Stimulated activated effector memory CD8-positive, alpha-beta T cell treated with anti-CD3 and anti-CD28 coated beads, Interleukin-12 subunit alpha, Interleukin-12 subunit beta, amount 100 ng/mL, for 72 hours (primary cell): ENCODE results near the gene WNT11.

Experiments
- ATAC-seq: fragments of 150-1000 bp; cut with Tn5 transposase; 2 replicates; pipeline ENCODE4 v1.10.0; 2021
- DNase-seq, 2 donors: peaks; one replicate each; pipeline ENCODE4 v3.0.0; 2021 to 2022; ENCODE audit warnings: low spot score in 2 of 2
- H3K27ac Mint-ChIP-seq: one replicate; pipeline ENCODE4 v1.8.0; 2022; ENCODE audit warnings: mild to moderate bottlenecking, mixed read lengths
- H3K36me3 Mint-ChIP-seq: one replicate; pipeline ENCODE4 v1.8.0; 2022; ENCODE audit warnings: mild to moderate bottlenecking, mixed read lengths
- H3K4me1 Mint-ChIP-seq: one replicate; pipeline ENCODE4 v1.8.0; 2022; ENCODE audit warnings: mixed read lengths
- H3K4me3 Mint-ChIP-seq: one replicate; pipeline ENCODE4 v1.8.0; 2022; ENCODE audit warnings: mild to moderate bottlenecking, mixed read lengths
- H3K9me3 Mint-ChIP-seq: one replicate; pipeline ENCODE4 v1.8.0; 2022; ENCODE audit warnings: mixed read lengths

The WNT11 gene

DNA sequence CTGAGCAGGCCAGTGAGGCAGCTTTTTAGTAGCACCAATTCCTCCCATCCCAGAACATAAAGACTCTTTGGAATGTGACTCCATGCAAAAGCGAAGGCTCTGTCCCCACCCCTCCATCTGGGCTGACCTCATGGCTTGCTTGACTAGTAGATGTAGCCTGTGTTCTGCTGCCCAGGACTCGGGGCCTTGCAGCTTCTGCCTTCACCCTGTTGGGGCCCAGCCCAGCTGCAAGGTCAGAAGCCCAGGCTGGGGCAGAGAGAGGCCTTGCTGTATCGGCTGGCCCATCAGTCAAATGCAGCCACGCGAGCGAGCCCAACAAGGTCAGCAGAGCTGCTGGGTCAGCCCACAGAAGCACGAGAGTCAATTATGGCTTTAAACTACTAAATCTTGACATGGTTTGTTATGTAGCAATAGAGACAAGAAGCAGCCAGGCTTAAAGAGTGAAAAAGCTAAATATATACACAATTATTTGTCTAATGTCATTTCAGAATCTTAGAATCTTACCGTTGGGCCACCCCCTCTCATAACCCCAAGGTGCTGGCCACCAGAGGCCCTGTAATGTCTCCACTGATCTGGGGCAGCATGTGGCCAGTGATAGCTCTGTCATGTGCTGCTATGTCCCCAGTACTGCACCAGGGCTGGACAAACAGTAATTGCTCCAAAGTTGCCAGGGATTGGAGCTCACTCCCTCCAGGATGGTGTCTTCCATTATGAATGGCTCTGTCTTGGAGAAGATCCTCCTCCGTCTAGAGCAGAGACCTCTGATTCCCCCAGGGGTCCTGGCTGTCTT lies 10.4 kb upstream of the WNT11 start:
- H3K36me3 Mint-ChIP-seq, result no peaks in the 10 kb centered on the region
- no peaks in the 10 kb centered on the region for H3K4me1 Mint-ChIP-seq
- H3K9me3 Mint-ChIP-seq, result no peaks in the 10 kb centered on the region
- no peak overlapping the region for H3K27ac Mint-ChIP-seq
- ATAC-seq, result no peak
- H3K4me3 Mint-ChIP-seq, result no peak overlapping the region
- DNase-seq, result no peak

- ATAC-seq, result no peak
- H3K4me1 Mint-ChIP-seq, result no peaks in the 10 kb centered on the region
- no peak overlapping the region for H3K27ac Mint-ChIP-seq
- no peak overlapping the region for H3K4me3 Mint-ChIP-seq
- no peaks in the 10 kb centered on the region for H3K36me3 Mint-ChIP-seq
- no peak for DNase-seq
- no peaks in the 10 kb centered on the region for H3K9me3 Mint-ChIP-seq
Observed at GRCh38 chr11:76215941-76216340, 9.6 kb upstream of the WNT11 start.

DNA sequence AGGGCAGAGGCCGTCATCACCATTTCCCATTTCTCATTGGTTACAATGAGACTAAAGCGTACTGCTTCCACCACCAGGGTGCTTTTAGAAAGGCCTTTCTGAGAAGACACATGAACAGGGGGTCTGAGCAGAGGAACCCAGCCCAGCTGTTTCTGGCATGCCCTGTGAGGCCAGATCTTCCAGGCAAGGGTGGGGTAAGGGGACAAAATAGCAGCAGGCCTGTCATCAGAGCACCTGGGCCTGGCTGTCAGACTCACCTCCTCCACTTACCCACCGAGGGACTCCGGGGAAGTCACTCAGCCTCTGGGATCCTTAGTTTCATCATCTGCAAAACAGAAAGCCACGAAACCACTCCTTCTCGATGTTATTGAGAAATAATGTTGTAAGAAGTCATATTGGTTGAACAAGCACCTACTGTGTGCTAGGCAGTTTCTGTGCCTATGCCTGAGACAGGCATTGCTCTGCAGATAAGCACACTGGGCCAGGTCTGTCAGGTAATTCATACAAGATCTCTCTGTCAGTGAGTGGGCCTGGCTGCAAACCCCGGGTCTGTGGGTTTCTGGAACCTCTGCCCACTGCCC lies 8.8 kb upstream of the WNT11 start:
- no peak overlapping the region for H3K4me3 Mint-ChIP-seq

DNA sequence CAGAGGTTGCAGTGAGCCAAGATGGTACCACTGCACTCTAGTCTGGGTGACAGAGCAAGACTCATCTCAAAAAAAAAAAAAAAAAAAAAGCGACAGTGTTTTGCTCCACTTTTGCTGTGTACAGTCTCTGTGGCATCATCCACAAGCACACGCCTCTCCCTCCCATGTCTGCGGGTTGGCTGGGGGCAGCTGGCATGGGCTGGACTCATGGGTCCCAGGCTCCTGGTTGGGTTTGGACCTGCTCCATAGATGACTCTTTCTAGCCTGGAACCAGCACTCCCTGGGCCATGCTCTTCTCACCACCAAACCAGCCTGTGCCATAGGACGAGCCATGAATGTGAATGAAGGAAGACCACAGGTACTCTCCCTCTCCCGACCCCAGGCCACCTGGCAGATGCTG lies 7.9 kb upstream of the WNT11 start:
- H3K4me1 Mint-ChIP-seq, result no peaks in the 10 kb centered on the region
- no peaks in the 10 kb centered on the region for H3K36me3 Mint-ChIP-seq
- DNase-seq (no peak), ATAC-seq (no peak)
- H3K9me3 Mint-ChIP-seq, result no peaks in the 10 kb centered on the region
- H3K27ac Mint-ChIP-seq, result no peak overlapping the region
- no peak overlapping the region for H3K4me3 Mint-ChIP-seq

More for the DNA sequence above, 8.8 kb upstream of the WNT11 start:
- DNase-seq (no peak), ATAC-seq (no peak)
- H3K27ac Mint-ChIP-seq, result no peak overlapping the region
- H3K36me3 Mint-ChIP-seq, result no peaks in the 10 kb centered on the region
- H3K4me1 Mint-ChIP-seq, result no peaks in the 10 kb centered on the region
- no peaks in the 10 kb centered on the region for H3K9me3 Mint-ChIP-seq

DNA sequence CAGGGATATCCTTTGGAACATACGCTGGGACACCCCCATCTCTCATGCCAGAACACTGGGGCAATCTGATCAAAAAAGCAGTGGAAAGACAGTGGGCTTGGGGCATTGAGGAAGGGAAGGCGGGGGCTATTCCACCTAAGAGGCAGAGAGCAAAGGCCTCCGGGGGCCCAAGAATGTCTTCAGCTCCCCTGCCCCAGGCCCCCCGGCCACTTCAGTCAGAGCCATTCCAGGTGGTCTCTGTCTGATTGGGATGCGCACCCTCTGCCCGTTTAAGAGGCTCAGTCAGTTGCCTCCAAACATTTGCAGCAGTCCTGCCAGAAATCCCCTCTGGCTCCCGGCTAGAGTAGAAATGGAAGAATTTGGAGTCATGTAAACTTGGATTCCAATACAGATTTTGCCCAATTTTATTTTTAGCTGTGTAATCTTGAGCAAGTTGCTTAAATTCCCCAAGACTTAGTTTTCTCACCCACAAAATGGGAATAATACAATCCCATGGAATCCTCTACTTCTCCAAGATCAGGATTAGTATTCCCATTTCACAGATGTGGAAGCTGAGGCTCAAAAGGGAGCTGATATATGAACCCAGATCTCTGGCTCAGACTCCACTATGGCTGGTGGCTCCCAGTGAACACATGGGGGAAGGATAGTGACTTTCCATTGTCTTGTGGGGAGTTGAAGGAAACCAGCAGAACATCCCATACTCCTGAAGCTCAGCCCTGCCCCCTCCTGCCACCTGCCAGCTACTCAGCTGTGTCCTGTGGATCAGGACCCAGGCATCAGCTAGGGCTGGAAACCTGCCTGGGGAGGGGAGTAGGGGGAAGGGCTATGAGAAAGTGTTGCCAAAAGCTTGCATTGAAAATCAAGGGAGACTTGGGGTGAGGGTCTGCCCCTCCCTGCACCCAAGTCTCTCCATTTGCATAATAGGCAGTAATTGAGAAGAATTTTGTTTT lies 6.1 kb upstream of the WNT11 start:
- no peak for DNase-seq
- Mint-ChIP-seq H3K27ac (no peak overlapping the region), H3K9me3 (no peaks in the 10 kb centered on the region), H3K36me3 (no peaks in the 10 kb centered on the region), H3K4me3 (peak overlapping the region; percentile 77), H3K4me1 (no peaks in the 10 kb centered on the region)
- ATAC-seq, result no peak

GRCh38 chr11:76210931-76211851 lies 4.9 kb upstream of the WNT11 start:
- no peaks in the 10 kb centered on the region for H3K9me3 Mint-ChIP-seq
- DNase-seq, result no peak
- peak overlapping the region; percentile 77 for H3K4me3 Mint-ChIP-seq
- no peak overlapping the region for H3K27ac Mint-ChIP-seq
- peaks cover 7% of the 10 kb centered on the region for H3K4me1 Mint-ChIP-seq
- H3K36me3 Mint-ChIP-seq, result no peaks in the 10 kb centered on the region
- ATAC-seq, result no peak

DNA sequence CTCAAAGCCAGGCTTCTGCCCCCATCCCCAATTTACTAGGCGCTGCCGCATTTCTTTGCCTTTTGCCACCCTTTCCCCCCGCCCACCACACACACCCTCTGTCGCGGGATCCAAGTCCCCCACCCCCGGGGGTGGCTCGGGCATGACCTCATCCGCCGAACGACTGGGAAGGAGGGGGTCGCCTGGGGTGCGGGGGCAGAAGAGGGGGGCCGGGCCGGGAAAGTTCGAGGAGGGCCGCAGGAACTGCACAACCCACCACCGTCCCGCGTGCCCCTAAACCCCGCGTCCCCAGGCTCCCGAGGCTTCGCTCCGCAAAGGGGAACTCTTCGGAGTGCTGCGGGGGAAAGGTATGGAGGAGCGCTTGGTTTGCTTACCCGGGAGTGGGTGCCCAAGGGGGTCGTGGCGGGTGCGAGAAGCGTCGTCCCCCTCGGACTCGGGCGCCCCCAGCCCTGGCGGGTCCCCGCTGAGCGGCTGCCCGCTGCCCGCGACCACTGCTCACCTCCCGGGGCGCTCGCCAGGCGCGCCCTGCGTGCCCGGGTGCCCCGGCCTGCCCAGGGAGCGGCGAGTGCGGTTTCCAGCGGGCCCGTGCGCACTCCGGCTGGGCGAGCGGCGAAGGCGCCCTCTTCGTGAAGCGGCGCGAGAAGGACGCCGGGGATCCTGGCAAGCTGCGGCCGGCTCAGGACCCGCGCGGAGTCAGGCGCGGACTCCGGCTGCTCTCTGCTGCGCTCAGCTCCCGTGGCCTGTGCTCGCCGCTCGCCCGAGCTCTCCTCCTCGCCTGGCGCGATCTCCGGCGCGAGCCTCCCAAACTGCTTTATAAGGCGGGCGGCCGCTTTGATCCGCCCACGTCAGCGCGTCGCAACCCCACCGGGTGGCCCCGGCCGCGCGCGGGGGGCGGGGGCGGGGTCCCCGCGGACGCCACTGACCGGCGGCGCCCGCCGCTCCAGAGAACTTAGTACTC lies 4.0 kb upstream of the WNT11 start:
- no peaks in the 10 kb centered on the region for H3K36me3 Mint-ChIP-seq
- H3K4me3 Mint-ChIP-seq, result peak overlapping the region; percentile 77
- DNase-seq (peak in 1 of 2 donors; percentile 69), ATAC-seq (peak; percentile 29)
- H3K4me1 Mint-ChIP-seq, result peaks cover 16% of the 10 kb centered on the region
- H3K9me3 Mint-ChIP-seq, result no peaks in the 10 kb centered on the region
- H3K27ac Mint-ChIP-seq, result no peak overlapping the region

DNA sequence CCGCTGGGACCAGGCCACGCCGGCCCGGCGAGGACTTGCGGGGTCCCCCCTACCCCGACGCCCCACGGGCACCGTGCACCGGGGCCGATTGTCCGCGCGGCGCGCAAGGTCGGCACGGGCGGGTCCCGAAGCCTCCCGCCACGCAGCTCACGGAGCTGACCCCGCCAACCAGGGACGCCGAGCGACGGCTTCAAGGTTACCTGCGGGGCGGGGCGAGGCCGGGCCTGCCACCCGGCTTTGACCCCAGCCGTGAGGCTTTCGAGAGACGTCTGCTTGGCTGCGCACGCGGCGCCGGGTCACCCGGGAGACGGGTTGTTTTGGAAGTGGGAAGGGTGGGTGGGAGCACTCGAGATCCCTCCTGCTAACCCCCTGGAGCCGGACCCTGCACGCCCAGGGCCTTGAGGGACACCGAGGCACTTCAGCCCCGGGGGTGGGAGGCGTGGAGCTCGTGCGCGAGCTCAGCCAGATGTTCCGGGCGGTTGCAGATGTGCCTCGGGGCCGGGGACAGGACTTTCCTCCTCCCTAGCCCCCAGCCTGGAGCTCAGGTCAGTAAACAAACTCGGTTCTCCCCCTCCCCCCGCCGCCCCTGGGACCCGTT lies 3.2 kb upstream of the WNT11 start:
- Mint-ChIP-seq H3K4me3 (peak overlapping the region; percentile 77), H3K4me1 (peaks cover 16% of the 10 kb centered on the region), H3K27ac (no peak overlapping the region), H3K36me3 (no peaks in the 10 kb centered on the region), H3K9me3 (no peaks in the 10 kb centered on the region)
- peak in 1 of 2 donors; percentile 71 for DNase-seq
- peak; percentile 23 for ATAC-seq

DNA sequence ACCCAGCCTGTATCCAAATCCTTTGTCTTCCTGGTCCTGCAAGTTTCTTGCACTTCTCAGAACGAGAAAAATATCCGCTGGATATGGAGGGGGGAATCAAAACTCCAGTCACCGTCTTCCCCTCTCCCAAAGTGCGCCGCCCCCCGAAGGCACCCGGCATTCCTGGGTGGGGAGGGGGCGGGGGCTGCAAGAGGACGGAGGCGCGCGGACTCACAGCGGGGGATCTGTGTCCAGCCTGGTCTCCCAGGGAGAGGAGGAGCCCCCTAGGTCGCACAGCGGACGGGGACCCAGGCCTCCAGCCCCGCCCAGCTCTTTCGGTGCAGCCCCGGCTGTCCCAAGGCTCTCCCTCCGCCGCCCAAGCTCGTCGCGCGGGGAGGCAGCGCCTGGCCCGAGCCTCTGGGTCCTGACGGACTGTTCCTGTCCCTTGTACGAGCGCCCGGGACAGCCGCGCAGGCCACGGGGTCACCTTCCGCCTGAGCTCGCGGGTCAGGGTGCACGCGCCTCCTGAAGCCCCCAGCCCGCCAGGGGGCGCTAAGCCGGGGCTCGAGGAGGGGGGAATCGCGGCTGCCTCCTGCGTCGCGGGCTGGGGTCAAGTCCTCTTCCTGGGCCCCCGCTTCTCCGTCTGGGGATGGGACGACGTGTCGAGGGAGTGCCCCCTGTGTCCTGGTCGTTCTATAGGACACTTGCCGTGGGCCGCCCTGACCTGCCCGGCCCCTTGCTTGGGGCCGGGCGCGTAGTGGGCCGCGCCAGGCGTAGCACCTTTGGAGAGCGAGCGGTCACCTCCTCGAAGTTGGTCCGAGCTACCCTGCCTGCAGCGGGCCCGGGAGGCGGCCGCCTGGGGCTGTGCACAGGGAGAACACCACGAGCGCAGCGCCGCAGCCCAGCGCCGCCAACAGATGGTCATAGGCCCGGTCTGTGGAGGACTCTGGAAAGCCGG lies 2.4 kb upstream of the WNT11 start:
- Mint-ChIP-seq H3K9me3 (no peaks in the 10 kb centered on the region), H3K27ac (no peak overlapping the region), H3K4me3 (peak overlapping the region; percentile 77), H3K4me1 (peaks cover 16% of the 10 kb centered on the region), H3K36me3 (no peaks in the 10 kb centered on the region)
- peak; percentile 84 to 89 for DNase-seq
- ATAC-seq, result peak; percentile 70

GRCh38 chr11:76207642-76208401 lies 1.5 kb upstream of the WNT11 start:
- Mint-ChIP-seq H3K36me3 (no peaks in the 10 kb centered on the region), H3K4me1 (peaks cover 16% of the 10 kb centered on the region), H3K9me3 (no peaks in the 10 kb centered on the region), H3K27ac (no peak overlapping the region), H3K4me3 (peak overlapping the region; percentile 77)
- peak; percentile 86 to 89 for DNase-seq
- peak; percentile 75 for ATAC-seq

DNA sequence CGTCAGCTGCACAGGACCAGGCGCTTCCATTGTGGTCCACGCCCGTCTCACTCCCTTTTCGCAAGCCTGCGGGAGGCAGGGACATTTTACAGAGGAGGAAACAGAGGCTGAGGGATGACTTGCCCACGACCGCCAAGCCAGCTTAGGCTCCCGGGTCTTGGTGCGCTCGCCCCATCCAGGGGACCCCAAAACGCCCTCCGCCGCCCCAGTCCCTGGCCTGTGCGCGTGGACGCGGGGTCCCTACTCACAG lies 300 bp downstream of the WNT11 start:
- Mint-ChIP-seq H3K4me3 (peak overlapping the region; percentile 77), H3K4me1 (peaks cover 20% of the 10 kb centered on the region), H3K36me3 (no peaks in the 10 kb centered on the region), H3K27ac (no peak overlapping the region), H3K9me3 (no peaks in the 10 kb centered on the region)
- ATAC-seq (no peak), DNase-seq (no peak)

DNA sequence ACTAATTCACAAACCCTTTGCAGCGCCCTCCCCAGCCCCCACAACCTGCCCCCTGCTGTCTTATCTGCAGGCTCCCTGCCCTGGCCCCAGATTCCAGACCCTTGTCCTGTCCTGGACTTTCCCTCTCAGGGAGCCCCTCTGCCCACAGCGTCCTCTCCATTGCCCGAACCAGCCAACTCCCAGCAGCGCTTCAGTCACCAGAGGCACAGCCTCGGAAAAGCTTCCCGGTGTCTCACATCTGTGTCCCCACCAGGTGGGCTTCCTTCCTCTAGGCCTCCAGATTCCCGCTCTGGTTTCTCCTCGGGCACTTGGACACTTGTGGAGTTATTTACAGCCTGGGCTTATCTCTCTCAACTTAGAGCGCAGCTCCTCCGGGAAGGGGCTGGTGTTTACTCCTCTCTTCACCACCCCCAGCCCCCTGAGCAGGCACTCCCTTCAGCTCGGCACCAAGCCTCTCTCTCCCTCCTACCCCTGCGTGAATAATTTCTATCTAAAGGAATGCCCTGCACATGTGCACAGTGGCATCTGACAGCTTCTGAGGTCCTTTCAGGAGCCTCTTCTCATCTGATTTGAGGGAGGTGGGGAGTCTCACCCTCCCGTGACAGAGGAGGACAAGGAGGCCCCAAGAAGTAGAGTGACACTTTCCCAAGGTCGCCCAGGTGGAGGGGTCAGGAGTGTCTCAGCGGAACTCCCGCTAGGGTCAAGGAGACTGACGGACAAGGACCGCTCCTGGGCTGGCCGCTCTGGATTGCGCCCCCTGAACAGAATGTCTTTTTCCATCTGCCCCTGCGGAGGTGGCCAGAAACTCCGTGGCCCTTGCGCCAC lies 838 bp downstream of the WNT11 start:
- Mint-ChIP-seq H3K36me3 (no peaks in the 10 kb centered on the region), H3K27ac (no peak overlapping the region), H3K4me3 (peak overlapping the region; percentile 77)

More for the DNA sequence above, 838 bp downstream of the WNT11 start:
- DNase-seq (no peak), ATAC-seq (no peak)
- H3K4me1 Mint-ChIP-seq, result peaks cover 26% of the 10 kb centered on the region
- H3K9me3 Mint-ChIP-seq, result no peaks in the 10 kb centered on the region
